ENCODE measurements around the gene MAP3K6. TPM values are rescaled to one million over a fixed set of nuclear protein-coding genes. Genes with fewer than 3 reads are reported as not detected.

The MAP3K6 gene
- total and polyA plus RNA-seq, 2 of the 13 experiments (the other 11 are each of a cell fraction or from before 2014, with no cell fraction given) = 2.7 to 3.2 TPM

DNA sequence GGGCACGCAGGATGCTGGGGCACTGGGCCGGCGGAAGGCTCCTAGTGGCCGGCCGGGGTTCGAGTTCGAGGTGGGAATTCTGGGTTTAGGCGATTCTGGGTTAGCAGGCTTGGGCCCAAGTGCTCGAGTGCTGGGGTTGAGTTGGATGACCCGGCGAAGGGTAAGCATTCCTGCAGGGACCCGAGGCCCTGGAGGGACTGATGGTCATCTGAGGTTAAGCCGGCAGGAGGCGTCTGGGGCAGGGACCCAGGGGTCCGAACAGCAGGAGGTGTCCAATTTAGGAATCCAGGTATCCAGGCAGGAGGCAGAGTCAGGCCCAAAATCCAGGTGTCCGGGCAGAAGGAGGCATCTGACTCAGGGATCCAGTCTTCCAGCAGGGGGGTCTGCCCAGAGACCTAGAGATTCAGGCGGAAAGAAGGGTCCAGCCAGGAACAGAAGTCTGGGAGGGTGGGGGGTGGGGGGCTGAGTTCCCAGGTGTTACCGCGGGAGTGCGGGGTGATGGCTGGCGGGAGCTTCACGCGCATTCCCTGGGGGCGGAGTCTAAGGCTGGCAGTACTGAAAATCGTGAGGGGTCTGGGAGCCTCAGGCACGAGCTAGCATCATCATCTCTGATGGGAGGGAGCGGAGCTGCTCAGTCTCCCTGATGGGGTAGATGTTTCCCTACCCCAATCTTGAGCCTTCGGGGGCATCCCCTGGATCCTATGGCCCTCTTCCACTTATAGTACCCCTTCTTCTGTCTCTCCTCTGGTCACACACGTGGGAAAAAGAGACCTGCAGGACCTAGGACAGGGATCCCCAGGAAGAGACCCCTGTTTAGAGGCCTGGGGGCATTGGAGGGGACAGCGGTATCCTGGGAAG, 26.2 kb upstream of the MAP3K6 start:
- FAIRE-seq = no peak
- in situ Hi-C loops (cut with HindIII; ENCODE audit: extremely low pct_ligation_motif_present, low pct_unique_long_range_greater_than_20kb) (loop anchor here (5.0 kb wide), 4 partner anchors 36 to 281 kb away; no protein-coding TSS in a partner anchor), intact Hi-C loops (cut with micrococcal nuclease; ENCODE audit: unreplicated experiment) (loop anchor here (2.0 to 10.0 kb wide), 2 partner anchors 214 to 272 kb away; no protein-coding TSS in a partner anchor)
- Histone ChIP-seq H3K4me2 (ENCODE audit: low read depth, low read length) (peak overlapping the region; percentile 90), H3K4me3 (replicated peaks in 1 of 3; ENCODE audit: insufficient read depth in 1 of 3, low read depth in 2 of 3, low read length in 3 of 3) (peak overlapping the region; percentile 71 to 85 (median 72); a peak in 5 of 6 replicates), H3K36me3 (replicated peaks in 1 of 2; ENCODE audit: control insufficient read depth in 1 of 2, insufficient read depth in 2 of 2, low read length in 2 of 2) (no peaks in the 10 kb centered on the region), H4K20me1 (ENCODE audit: insufficient read depth, low read length) (no peaks in the 10 kb centered on the region), H3K27ac (ENCODE audit: extremely low read length, insufficient read depth, low read length) (peak overlapping the region; percentile 9), H2AFZ (ENCODE audit: low read length) (no peak overlapping the region), H3K9ac (ENCODE audit: insufficient read depth, low read depth, low read length) (peak overlapping the region; percentile 71), H3K79me2 (ENCODE audit: insufficient read depth, low read length) (no peaks in the 10 kb centered on the region), H3K27me3 (ENCODE audit: control insufficient read depth in 1 of 2, insufficient read depth in 2 of 2, low read length in 2 of 2) (peaks cover 0 to 2% of the 10 kb centered on the region in 2 experiments; a peak in 2 of 5 replicates), H3K4me1 (ENCODE audit: insufficient read depth, low read length) (peaks cover 28% of the 10 kb centered on the region), H3K9me3 (ENCODE audit: low read length) (no peaks in the 10 kb centered on the region)
- peak; percentile 26 for ATAC-seq
- 41% methylated on average over 18 of the region's 30 CpGs for WGBS (ENCODE audit: low lambda C conversion rate)
- ChIA-PET POLR2A (no interaction called here), CTCF (ENCODE audit: low intra/inter-chr PET ratio, low total read pairs) (interaction anchor here (1.5 to 2.2 kb wide), 2 partner anchors 92 to 213 kb away, joined by 6 to 7 read pairs; no protein-coding TSS in a partner anchor)
- no TSS peak for BruUV-seq (replicated peaks)
- no peak for DNase-seq (ENCODE audit: low spot score)
- TF ChIP-seq HDAC1 (CRISPR knock-in tag; IDR thresholded peaks at IDR 0.05) = 0 out of 2 replicates have a peak, but pooled peaks have one; percentile 32
- peak; percentile 12; the same call in 1 of the 2 replicates for TF ChIP-seq CCDC6 (CRISPR knock-in tag; IDR thresholded peaks at IDR 0.05)
- TF ChIP-seq ARNT (IDR thresholded peaks at IDR 0.05) = no peak
- no peak for TF ChIP-seq ZMYM2 (CRISPR knock-in tag; IDR thresholded peaks at IDR 0.05)
- TF ChIP-seq, protein P1, sequence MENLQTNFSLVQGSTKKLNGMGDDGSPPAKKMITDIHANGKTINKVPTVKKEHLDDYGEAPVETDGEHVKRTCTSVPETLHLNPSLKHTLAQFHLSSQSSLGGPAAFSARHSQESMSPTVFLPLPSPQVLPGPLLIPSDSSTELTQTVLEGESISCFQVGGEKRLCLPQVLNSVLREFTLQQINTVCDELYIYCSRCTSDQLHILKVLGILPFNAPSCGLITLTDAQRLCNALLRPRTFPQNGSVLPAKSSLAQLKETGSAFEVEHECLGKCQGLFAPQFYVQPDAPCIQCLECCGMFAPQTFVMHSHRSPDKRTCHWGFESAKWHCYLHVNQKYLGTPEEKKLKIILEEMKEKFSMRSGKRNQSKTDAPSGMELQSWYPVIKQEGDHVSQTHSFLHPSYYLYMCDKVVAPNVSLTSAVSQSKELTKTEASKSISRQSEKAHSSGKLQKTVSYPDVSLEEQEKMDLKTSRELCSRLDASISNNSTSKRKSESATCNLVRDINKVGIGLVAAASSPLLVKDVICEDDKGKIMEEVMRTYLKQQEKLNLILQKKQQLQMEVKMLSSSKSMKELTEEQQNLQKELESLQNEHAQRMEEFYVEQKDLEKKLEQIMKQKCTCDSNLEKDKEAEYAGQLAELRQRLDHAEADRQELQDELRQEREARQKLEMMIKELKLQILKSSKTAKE (CRISPR knock-in tag; IDR thresholded peaks at IDR 0.05; ENCODE audit: borderline replicate concordance) = no peak
- TF ChIP-seq, protein P2, sequence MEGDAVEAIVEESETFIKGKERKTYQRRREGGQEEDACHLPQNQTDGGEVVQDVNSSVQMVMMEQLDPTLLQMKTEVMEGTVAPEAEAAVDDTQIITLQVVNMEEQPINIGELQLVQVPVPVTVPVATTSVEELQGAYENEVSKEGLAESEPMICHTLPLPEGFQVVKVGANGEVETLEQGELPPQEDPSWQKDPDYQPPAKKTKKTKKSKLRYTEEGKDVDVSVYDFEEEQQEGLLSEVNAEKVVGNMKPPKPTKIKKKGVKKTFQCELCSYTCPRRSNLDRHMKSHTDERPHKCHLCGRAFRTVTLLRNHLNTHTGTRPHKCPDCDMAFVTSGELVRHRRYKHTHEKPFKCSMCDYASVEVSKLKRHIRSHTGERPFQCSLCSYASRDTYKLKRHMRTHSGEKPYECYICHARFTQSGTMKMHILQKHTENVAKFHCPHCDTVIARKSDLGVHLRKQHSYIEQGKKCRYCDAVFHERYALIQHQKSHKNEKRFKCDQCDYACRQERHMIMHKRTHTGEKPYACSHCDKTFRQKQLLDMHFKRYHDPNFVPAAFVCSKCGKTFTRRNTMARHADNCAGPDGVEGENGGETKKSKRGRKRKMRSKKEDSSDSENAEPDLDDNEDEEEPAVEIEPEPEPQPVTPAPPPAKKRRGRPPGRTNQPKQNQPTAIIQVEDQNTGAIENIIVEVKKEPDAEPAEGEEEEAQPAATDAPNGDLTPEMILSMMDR (CRISPR knock-in tag; IDR thresholded peaks at IDR 0.05) = peak; percentile 57
- 0 out of 2 replicates have a peak, but pooled peaks have one; percentile 1 for TF ChIP-seq ZNF816 (CRISPR knock-in tag; IDR thresholded peaks at IDR 0.05; ENCODE audit: borderline replicate concordance)
- no peak for TF ChIP-seq ZNF251 (CRISPR knock-in tag; IDR thresholded peaks at IDR 0.05)
- no peak for TF ChIP-seq ZNF496 (CRISPR knock-in tag; IDR thresholded peaks at IDR 0.05; ENCODE audit: insufficient replicate concordance)
- TF ChIP-seq FOXM1 (CRISPR knock-in tag; IDR thresholded peaks at IDR 0.05) = no peak
- no peak for TF ChIP-seq HIVEP1 (CRISPR knock-in tag; IDR thresholded peaks at IDR 0.05)
- TF ChIP-seq FOXK1 (CRISPR knock-in tag; IDR thresholded peaks at IDR 0.05; ENCODE audit: borderline replicate concordance, low read depth) = no peak
- TF ChIP-seq ZNF350 (CRISPR knock-in tag; IDR thresholded peaks at IDR 0.05; ENCODE audit: borderline replicate concordance, low read depth) = peak; percentile 2; the same call in 1 of the 2 replicates
- no peak for TF ChIP-seq ZEB1 (IDR thresholded peaks at IDR 0.05; ENCODE audit: insufficient replicate concordance, low read depth)
- TF ChIP-seq, protein P3, sequence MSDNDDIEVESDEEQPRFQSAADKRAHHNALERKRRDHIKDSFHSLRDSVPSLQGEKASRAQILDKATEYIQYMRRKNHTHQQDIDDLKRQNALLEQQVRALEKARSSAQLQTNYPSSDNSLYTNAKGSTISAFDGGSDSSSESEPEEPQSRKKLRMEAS (IDR thresholded peaks at IDR 0.05) = no peak
- TF ChIP-seq PHF8 (CRISPR knock-in tag; IDR thresholded peaks at IDR 0.05) = 0 out of 2 replicates have a peak, but pooled peaks have one; percentile 8
- TF ChIP-seq MAZ (IDR thresholded peaks at IDR 0.05; ENCODE audit: borderline replicate concordance, low read depth, low read length) = 0 out of 2 replicates have a peak, but pooled peaks have one; percentile 11
- TF ChIP-seq MAZ (CRISPR knock-in tag; IDR thresholded peaks at IDR 0.05; ENCODE audit: low read depth) = no peak
- TF ChIP-seq MBNL3 (CRISPR knock-in tag; conservative IDR thresholded peaks at IDR 0.05) = no peak
- no peak for TF ChIP-seq TARDBP (CRISPR knock-in tag; IDR thresholded peaks at IDR 0.05)
